Measurements from ENCODE around the gene CAPS. TPM values are rescaled to one million over a fixed set of nuclear protein-coding genes. Genes with fewer than 3 reads are reported as not detected.

The CAPS gene
- total RNA-seq, 1 experiment from 2014 or later, result 2.3 TPM

DNA sequence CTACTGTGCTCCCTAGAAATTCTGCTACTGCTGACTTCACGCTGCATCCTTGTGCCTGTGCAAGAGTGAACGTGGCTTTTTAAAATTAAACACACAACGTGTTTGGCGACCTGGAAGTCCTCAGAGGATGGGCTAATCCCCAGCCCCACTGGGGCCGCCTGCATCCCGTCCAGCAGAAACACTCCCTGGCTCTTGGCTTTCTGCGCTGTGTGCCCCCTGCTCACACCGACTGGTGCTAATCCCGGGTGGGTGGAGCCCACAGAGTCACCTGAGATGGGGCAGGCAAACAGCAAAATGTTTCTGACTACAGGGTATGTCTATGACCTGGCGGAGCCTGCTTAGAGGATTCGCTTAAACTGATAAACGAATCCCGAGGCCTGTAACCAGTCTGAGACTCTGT, 15.1 kb downstream of the CAPS start:
- H4K91ac ChIP-seq (ENCODE audit: insufficient read length, low read depth, low read length), result no peak overlapping the region
- no CpG with 5 or more reads among the region's 13 CpGs for WGBS (ENCODE audit: extremely low coverage, insufficient read length, low lambda C conversion rate)

More for the DNA sequence above, 15.1 kb downstream of the CAPS start:
- H3K27ac Mint-ChIP-seq, result no peak overlapping the region; a peak in 1 of 7 replicates
- H3K4me1 Mint-ChIP-seq, result peaks cover 0 to 5% of the 10 kb centered on the region in 2 experiments; a peak in 1 of 4 replicates
- TF ChIP-seq, protein P1, sequence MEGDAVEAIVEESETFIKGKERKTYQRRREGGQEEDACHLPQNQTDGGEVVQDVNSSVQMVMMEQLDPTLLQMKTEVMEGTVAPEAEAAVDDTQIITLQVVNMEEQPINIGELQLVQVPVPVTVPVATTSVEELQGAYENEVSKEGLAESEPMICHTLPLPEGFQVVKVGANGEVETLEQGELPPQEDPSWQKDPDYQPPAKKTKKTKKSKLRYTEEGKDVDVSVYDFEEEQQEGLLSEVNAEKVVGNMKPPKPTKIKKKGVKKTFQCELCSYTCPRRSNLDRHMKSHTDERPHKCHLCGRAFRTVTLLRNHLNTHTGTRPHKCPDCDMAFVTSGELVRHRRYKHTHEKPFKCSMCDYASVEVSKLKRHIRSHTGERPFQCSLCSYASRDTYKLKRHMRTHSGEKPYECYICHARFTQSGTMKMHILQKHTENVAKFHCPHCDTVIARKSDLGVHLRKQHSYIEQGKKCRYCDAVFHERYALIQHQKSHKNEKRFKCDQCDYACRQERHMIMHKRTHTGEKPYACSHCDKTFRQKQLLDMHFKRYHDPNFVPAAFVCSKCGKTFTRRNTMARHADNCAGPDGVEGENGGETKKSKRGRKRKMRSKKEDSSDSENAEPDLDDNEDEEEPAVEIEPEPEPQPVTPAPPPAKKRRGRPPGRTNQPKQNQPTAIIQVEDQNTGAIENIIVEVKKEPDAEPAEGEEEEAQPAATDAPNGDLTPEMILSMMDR (conservative IDR thresholded peaks at IDR 0.05), result no peak
- Histone ChIP-seq H4K20me1 (ENCODE audit: control insufficient read depth, insufficient read depth, insufficient read length) (no peaks in the 10 kb centered on the region), H3K79me1 (ENCODE audit: insufficient read depth, low read depth, low read length, poor library complexity, severe bottlenecking) (no peaks in the 10 kb centered on the region), H3K27ac (ENCODE audit: insufficient read length, low read depth, low read length) (no peak overlapping the region), H2AK5ac (ENCODE audit: insufficient read length, low read length) (no peak overlapping the region), H2AFZ (ENCODE audit: low read length) (no peak overlapping the region), H3K14ac (ENCODE audit: insufficient read depth, low read length) (no peak overlapping the region), H3K56ac (ENCODE audit: insufficient read length, low read depth, low read length) (no peak overlapping the region), H3K79me2 (ENCODE audit: insufficient read depth, low read length) (no peaks in the 10 kb centered on the region), H3K18ac (ENCODE audit: insufficient read length, low read depth, low read length) (no peak overlapping the region), H3T11ph (ENCODE audit: low read length) (no peak overlapping the region), H3K23me2 (ENCODE audit: insufficient read length, low read depth, low read length, poor library complexity, severe bottlenecking) (no peaks in the 10 kb centered on the region), H2BK12ac (ENCODE audit: insufficient read length, low read depth, low read length) (no peak overlapping the region), H3K4ac (ENCODE audit: low read depth, low read length) (no peak overlapping the region), H3K27me3 (ENCODE audit: insufficient read depth, low read length) (no peaks in the 10 kb centered on the region), H3K23ac (ENCODE audit: insufficient read length, low read depth, low read length) (no peak overlapping the region), H2BK120ac (ENCODE audit: low read depth, low read length, poor library complexity, severe bottlenecking) (no peak overlapping the region), H3K4me1 (ENCODE audit: insufficient read depth, low read length) (no peaks in the 10 kb centered on the region), H4K5ac (ENCODE audit: insufficient read length, low read depth, low read length) (no peak overlapping the region), H3K4me2 (ENCODE audit: insufficient read depth, insufficient read length, low read length) (no peak overlapping the region), H2BK15ac (ENCODE audit: low read depth, low read length) (no peak overlapping the region), H2BK5ac (ENCODE audit: insufficient read length, low read length) (no peak overlapping the region), H3K9me3 (ENCODE audit: control insufficient read depth, low read depth, low read length) (no peaks in the 10 kb centered on the region), H4K8ac (replicated peaks; ENCODE audit: insufficient read length, low read depth, low read length) (no peak overlapping the region), H2BK20ac (ENCODE audit: low read depth, low read length, poor library complexity, severe bottlenecking) (no peak overlapping the region), H3K9ac (ENCODE audit: extremely low read depth, insufficient read length, low read length) (no peak overlapping the region)
- H3K27me3 Mint-ChIP-seq (ENCODE audit: low read depth), result no peaks in the 10 kb centered on the region; the same call in 1 of the 2 replicates
- DNase-seq, result no peak
- no peak overlapping the region for H3K4me3 Mint-ChIP-seq
- no peaks in the 10 kb centered on the region for H3K9me3 Mint-ChIP-seq
- H3K36me3 Mint-ChIP-seq (ENCODE audit: insufficient read depth in 1 of 3, low read depth in 3 of 3), result peaks cover 26 to 78% (median 78%) of the 10 kb centered on the region in 3 experiments
